Activated CD4-positive, alpha-beta T cell treated with anti-CD3 and anti-CD28 coated beads, Interleukin-2, amount 50 U/mL, for 24 hours (primary cell): Measurements from ENCODE around the gene SESN2.

Source experiments
- DNase-seq, 2 donors: peaks; one replicate each; pipeline ENCODE4 v3.0.0-alpha.2; 2020; ENCODE audit warnings: low read depth in 1 of 2, low spot score in 1 of 2

The SESN2 gene

DNA sequence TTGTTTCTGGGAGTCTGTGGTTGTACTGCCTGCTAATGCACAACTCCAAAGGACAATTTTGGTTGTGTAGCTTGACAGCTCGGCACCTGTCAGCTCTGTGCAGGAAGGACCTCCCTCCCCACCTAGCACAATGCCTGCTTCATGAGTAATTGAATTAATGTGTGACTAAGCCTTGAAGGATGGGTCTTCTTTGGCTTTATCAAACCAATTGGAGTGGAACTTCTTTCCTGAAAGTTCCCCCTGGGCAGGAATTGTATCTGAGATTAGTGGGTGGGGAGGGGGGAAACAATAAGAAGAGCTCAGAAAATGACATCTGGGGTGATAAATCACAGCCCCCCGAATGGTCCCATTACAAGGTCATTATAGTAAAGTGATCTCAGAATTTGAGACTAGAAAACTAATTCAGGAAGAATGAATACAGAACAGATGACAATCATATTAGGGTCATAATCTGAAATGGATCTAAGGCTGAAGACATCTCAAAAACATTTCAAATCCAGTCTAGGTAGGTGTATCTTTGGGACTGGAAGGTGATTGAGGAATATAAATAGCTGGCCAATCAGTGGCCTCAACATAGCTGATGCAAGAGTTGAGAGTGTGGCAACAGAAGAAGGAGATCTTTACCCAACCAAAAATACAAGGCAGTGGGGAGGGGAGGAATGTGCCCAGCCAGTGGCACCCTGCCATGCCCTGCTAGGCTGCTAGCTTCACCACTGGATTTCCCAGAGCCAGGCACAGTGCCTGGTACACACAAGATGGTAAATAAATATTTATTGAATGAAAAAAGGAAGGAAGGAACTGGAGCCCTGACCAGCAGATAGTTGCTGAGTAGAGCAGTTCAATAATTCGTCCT is 10.1 kb upstream of the SESN2 start:
- DNase-seq: no peak

DNA sequence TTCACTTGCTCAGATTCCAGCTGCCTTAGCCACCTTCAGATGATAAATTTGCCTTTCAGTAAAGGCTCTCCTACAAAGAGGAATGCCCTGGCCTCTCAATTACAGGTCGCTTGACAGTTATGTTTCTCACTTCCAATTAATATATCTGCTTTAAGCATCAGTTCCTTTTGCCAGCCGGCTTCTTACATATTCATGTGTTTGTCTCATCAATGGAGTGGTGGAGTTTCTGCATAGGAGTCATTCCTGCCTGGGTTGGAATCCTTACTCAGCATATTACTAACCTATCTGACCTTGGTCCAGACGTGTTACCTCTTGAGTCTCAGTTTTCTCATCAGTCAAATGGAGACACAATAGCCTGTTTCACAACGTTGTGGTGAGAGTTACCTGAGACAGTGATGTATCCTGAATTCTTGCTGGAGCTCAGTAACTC is 9.4 kb upstream of the SESN2 start:
- no peak for DNase-seq

DNA sequence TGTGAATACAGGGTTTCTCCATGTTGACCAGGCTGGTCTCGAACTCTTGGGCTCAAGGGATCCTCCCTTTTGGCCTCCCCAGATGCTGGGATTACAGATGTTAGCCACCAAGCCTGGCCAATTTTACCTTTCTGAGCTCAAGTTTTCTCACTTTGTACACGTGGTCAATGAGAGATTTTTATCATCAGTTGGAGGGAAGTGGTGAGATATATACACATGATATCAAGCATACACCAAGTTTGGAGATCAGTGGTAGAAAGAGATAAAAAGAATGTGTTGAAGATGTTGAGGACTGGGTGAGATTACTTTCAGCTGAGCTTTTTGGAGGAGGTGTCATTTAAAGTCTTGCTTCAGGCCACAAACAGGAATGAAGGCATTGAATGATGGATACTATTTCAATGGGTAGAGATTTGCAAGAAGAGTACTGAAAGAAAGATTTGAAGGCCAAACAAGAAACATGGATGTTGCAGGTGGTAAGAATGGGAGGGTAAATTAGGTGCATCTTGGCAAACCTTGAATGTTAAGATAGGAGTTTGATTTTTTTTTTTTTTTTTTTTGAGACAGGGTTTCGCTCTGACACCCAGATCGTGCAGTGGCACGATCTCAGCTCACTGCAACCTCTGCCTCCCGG is 3.0 kb upstream of the SESN2 start:
- no peak for DNase-seq

DNA sequence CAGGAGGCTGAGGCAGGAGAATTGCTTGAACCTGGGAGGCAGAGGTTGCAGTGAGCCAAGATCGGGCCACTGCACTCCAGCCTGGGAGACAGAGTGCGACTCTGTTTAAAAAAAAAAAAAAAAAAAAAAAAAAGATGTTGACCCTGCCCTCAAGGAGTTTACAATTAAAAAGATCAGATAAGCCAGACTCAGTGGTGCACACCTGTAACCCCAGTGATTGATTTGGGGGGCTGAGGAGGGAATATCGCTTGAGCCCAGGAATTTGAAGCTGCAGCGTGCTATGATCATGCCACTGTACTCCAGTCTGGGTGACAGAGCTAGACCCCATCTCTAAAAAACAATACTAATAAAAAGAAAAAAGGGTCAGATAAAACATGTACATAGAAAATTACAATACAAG is 1.6 kb upstream of the SESN2 start:
- DNase-seq: no peak

DNA sequence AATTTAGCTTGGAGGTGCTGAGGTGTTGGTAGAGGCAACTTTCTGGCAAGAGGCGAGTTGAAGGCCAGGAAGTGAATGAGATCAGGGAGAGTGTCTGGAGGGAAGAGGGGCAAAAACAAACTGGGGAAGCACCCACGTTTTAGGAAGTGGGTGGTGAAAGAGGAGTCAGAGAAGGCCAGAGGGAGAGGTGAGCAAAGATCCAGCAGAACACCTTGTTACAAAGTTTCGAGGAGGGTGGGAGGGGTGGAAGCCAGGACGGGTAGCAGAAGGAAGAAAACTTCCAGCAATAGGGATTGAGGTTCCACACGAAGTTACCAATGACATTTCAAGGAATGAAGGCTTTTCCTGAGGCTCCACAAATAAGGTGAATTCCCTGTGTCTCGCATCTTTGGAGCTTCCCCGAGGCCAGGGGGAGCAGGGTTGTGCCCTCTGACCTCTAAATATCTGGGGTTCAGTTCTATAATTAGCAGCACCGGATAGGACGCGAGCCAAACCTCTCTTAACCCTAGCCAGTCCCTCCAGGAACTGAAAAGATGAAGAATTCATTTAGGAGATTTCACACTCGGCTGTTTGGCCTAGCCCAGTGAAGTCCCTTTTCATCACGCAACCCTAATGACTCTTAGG is 578 bp upstream of the SESN2 start:
- DNase-seq: no peak

DNA sequence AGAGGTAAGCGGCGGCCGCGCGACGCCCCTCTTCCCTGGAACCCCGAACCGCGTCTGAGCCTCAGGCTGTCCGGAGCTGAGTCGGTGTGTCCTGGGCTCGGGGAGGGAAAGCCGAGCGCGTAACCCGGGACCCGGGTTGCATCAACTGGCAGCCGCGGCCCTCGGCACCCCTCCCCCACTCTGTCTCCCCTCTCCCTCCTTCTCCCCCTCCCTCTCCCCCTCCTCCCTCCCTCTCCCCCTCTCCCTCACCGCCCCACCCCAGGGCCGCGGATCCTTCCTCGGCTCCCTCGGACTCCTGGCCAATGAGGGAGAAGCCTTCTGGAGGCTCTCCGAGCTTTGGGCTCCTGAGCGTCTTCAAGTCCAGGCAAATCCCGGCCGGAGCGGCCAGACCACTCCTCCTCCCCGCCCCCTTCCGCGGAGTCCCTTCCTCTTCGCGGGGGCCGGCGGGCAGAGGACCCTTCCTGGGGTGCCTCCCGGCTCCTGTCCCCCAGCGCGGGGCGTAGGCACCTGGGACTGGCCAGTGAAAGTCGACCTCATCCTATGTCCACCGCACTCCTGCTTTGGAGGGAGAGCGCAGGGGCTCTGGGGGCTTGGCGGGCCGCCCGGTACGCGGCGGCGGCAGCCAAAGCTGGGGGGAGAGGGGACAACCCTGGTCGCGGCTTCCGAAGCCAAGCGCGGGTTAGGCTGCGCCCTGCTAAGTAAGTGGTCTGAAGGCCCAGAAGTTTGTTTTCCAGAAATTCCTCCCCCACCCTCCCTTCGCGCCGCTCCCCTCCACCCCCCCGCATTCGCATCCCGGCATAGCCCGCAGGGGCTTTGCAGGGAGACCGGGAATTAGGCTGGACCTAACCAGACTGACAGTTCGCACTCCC is 850 bp downstream of the SESN2 start:
- DNase-seq: no peak

DNA sequence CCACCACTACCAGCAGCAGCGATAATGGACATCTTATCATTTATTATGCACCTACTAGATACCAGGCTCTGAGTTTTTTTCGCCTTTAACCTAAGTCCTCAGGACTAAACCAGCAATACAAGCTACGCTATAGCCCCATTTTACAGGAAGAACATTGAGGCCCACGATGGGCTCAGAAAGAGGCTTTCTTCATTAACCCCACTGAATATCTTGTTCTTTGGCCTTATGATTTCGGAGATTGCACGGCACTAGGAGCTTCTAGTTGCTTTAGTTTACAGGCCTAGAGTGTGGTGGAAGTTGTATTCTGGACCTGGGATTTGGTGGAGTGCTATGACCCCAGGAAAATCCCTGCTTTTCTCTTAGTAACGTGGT is 1.5 kb downstream of the SESN2 start:
- no peak for DNase-seq

DNA sequence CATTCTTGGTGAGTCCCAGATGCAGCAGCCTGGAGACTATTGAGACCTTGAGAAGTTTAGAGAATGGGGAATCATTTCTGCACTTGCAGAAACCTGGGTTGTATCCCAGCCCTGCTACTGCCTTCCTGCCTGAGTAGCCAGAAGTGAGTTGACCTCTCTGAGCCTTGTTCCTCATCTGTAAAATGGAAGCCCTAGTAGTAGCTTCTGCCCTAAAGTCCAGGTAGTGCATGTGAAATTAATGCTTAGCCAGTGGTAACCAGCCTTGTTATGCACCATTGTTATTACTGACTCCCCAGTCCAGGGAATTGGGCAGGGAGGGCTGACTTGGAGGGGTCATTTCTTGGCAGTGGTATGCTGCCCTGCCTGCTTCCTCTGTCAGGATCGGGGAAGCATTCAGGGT is 5.6 kb downstream of the SESN2 start:
- no peak for DNase-seq

DNA sequence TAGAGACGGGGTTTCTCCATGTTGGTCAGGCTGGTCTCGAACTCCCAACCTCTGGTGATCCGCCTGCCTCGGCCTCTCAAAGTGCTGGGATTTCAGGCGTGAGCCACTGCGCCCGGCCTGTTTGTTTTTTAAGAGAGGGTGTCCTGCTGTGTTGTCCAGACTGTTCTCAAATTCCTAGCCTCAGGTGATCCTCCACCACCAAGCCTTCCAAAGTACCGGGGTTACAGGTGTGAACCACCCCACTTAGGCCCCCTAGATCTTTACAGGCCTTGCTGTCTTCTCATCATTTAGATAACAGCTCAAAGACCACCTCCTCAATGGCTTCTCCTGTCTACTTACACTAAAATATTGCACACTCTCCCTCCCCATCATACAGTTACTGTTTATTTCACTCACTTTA is 6.3 kb downstream of the SESN2 start:
- DNase-seq: no peak

DNA sequence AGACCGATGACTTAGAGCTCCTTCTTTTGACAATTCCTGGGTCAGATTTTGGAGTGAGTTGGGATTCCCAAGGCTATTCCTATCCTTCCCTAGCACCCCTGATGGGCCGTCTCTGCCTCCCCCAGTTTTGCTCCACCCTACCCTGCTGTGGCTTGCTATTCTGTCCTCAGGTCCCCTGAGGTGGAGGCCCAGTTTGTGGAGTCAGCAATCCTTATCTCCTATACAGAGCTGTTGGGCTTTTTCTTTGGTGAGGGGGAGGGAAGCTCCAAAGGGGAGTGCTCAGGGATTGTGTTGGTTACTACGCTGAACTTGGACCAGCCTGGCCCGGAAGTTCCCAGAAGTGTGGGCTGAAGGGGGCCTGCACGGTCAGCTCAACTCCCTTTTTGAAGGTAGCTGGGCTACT is 7.6 kb downstream of the SESN2 start:
- DNase-seq: no peak

DNA sequence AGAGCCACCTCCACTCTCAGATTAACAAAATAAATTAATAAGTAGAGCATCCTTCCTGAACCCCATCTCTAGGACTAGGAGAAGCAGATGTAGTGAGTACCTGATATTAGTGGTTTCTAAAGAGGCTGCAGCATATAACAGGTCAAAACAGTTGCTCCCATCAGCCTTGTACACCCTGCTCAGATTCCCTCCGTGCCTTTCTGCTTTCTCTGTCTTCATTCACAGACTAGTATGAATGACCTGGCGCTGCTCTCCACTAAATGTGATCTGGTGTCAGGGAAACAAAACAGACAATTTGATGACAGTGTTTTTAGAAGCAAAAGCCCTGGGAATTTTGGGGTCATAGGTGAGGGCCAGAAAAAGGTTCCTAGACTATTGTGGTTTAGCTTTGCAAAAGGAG is 8.3 kb downstream of the SESN2 start:
- no peak for DNase-seq

DNA sequence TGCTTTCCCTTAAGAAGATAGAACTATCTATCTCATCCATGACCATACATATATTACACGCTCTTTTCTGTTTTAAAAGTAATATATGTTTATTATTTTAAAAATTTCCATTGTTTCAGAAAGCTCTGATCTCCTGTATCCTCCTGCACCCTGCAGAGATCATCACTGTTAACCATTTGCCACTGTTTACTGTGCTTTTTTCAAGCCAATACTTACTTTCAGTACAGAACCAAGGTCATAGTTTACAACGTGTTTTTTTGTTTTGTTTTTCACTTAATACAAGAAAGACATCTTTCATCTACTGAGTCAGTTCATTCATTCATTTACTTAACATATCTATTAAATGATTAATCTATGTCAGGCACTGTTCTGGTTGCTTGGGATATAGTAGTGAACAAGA is 10.2 kb downstream of the SESN2 start:
- no peak for DNase-seq

DNA sequence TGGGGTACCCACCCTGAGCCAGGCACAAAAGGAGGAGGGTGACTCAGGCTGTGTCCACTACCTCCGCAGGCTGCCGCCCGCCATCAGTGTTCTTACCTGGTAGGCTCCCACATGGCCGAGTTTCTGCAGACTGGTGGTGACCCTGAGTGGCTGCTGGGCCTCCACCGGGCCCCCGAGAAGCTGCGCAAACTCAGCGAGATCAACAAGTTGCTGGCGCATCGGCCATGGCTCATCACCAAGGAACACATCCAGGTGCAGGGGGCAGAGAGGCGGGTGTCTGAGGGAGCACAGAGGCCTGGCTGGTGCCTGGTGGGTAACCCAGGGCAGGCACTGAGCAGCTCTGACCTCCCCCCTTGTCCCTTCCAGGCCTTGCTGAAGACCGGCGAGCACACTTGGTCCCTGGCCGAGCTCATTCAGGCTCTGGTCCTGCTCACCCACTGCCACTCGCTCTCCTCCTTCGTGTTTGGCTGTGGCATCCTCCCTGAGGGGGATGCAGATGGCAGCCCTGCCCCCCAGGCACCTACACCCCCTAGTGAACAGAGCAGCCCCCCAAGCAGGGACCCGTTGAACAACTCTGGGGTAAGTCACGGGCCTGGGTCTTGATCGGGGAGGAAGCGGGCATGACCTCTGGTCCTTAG is 13.0 kb downstream of the SESN2 start:
- no peak for DNase-seq

DNA sequence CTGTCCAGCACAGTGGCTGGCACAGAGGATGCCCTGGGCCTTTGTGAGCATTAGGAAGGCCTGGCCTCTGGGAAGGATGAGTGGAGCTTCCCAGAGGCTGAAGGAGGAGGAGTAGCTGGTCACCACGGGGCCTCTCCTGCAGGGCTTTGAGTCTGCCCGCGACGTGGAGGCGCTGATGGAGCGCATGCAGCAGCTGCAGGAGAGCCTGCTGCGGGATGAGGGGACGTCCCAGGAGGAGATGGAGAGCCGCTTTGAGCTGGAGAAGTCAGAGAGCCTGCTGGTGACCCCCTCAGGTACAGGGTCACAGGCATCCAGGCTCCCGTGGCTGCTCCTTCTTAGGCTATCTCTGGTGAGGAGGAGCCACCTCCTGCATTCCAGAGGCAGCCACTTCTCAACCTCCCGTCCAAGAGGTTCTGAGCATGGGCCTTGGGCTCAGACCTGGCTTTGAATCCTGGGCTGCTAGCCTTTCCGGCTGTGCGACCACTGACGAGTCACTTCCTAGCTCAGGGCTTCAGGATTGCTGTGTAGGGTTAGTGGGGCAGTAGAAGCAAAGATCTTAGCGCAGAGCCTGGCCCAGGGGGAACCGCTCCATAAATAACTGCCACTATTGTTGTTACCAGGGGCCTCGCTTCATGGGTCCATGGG is 14.0 kb downstream of the SESN2 start:
- DNase-seq: no peak

DNA sequence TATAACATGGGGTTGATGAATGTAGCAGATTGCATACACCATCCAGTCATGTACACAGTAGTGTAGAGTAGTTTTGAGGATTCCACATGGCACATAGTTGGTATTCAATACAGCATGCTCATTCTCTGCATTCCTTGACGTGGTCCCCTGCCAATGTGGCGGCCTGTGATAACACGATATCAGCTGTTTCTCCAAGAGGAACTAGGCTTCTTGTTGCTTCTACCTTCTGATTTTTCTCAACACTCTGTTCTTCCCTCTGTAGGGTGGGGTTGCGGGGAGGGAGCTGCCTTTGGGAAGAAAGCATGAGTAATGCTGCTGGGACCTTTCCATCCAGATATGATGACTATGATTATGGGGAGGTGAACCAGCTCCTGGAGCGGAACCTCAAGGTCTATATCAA is 19.4 kb downstream of the SESN2 start:
- no peak for DNase-seq

DNA sequence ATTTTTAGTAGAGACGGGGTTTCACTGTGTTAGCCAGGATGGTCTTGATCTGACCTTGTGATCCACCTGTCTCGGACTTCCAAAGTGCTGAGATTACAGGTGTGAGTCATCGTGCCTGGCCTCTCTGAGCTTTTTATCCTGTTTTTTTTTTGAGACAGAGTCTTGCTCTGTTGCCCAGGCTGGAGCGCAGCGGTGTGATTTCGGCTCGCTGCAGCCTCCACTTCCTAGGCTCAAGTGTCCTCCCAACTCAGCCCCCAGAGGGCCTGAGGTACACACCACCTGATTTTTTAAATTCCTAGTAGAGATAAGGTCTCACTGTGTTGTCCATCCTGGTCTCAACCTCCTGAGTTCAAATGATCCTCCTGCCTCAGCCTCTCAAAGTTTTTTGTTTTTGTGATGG is 20.4 kb downstream of the SESN2 start:
- no peak for DNase-seq

DNA sequence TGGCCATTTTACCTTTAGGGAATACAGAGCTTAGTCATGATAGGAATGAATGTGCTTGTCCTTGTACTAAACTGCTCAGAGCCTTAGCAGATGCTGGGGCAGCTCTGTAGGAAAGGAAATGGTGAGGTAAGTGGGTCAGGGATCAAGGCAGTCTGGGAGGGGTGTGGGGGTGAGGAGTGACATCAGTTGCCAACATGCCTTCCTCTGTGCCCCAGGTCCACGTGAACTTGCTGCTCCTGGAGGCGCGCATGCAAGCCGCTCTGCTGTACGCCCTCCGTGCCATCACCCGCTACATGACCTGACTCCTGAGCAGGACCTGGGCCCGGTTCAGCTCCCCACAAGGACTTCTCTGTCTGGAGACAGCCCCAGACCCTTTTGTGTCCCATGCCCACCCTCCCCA is 21.2 kb downstream of the SESN2 start:
- no peak for DNase-seq

DNA sequence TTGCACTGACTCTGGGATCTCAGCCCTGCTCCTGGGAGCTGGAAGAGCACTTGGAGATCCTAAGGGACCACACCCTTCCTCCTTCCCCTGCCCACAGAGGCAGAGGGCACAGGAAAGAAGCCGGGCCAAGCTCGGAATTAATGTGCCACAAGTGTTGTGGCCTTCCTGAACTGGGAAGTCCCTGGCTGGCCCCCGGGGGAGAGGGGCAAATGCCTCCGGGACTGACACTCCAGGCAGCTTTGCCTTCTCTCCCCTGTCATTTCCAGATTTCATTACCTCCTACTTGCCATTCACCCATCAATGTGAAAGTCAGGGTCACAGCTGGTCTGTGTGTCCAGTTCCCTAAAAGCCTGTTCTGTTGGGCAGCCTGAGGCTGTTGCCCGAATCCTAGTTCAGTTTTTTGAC is 21.7 kb downstream of the SESN2 start:
- DNase-seq: no peak

DNA sequence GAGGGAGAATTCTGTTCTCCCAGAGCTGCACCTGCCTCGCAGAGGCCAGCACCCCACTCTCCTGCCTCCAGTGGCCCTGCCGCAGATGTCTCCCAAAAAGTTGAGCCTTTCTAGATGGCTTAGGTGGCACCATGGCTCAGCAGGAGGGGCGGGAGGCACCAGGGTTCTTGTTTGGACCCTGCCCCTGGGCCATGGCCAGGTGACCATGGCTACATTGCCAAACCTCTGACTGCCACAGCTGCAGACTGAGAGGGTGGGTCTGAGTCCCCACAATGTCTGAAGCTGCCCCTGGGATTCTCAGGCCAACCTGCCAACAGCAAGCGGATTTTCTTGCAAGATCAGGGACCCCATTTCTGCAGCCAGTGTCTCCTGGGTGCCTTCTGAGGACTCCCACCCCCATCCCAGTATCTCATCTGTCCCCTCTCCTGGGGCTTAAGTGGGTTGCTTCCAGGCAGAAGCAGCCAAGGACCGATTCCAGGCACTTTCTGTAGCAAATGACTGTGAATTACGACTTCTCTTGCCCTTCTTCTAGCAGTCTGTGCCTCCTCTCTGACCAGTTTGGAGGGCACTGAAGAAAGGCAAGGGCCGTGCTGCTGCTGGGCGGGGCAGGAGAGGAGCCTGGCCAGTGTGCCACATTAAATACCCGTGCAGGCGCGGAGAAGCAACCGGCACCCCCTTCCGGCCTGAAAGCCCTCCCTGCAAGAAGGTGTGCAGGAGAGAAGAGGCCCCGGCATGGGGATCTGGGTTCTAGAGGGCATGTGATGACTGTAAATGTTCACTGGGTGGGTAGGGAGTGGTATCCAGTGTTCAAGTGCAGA is 22.5 kb downstream of the SESN2 start:
- no peak for DNase-seq
